ENCODE results near the gene EDARADD.

EDARADD gene

DNA sequence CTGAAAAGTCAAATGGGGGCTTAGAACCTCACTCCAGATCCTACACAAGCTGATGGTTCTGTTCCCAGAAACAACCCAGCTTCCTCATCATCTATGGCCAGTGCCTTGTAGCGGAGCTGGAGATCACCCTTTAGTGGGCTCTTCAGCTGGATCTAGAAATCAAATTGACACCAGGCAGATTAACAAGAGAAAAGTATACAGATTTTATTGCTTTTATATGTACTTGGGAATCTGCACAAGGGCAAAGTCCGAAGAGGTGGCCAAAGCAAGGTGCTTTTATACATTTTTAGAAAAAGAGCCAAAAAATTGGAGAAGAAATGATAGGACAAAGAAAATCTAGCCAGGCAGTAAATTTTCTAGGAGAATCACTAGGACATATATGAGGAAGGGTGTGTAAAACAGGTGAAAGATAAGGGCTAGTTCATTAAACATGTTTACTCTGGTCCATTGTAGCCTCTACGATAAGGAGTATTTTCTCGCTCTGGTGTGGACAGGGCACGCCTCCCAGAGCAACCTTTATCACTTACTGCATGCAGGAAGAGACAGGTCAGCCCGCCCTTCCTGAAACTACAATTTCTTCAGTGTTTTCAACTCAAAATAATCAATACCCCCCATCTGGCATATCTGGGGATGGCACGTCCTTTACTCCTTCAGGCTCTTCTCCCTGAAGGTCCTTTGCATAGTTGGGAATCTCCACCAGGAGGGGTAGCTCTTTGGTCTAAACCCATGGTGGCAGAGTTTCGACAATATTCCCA lies 115.7 kb downstream of the EDARADD start:
- DNase-seq (ENCODE audit: insufficient read length, low spot score) = no peak
- no peak for FAIRE-seq

DNA sequence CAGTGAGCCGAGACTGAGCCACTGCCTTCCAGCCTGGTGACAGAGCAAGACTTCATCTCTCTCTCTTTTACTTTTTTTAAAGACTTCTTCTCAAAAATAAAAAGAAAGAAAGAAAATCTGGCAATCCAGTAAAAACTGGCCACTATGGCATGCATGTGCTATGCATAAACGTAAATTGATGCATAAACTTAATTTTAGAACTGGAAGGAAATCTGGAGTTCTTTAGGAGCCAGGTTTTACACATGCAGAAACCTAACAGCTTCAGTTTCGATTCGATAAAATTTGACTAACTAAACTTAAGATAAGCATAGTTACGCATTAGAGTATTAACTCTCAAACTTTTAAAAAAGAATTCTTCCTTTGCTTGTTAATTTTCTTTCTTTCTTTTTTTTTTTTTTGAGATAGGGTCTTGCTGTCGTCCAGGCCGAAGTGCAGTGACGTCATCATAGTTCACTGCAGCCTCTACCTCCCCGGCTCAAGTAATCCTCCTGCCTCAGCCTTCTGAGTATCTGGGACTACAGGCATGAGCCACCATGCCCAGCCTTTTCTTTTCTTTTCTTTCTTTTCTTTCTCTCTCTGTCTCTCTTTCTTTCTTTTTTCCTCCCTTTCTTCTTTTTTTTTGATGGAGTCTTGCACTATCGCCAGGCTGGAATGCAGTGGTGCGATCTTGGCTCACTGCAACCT lies 117.8 kb downstream of the EDARADD start:
- no peak for DNase-seq (ENCODE audit: insufficient read length, low spot score)
- FAIRE-seq = no peak

DNA sequence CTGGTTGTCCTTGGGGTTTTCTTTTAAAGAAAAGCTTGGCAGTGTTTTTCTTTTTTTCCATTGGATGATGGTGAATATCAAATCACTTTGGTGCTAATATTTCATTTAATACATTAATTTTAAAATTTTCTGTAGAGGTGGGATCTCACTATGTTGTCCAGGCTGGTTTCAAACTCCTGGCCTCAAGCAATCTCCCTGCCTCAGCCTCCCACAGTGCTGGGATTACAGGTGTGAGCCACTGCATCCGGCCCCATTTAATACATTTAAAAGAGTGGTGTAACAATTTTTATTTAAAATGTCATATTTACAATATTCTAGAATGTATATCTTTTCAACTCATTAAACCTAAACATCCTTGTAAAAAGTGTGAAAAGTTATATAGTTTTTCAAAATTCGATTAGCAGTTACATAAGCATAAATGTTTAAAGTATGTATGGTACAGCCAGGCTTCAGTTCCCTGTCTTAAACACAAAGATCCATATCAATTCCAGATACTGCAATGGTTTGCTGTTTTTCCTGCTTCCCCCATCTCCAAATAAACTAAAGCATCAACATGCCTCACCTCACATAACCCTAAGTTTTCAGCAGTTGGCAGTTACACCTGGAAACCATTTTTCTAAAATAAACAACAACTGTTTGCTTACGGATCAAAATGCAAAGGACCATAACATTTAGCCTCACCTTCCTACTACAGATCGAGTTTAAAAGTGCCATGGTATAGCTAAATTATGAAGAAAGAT lies 120.8 kb downstream of the EDARADD start:
- DNase-seq (ENCODE audit: insufficient read length, low spot score) (no peak), FAIRE-seq (no peak)

DNA sequence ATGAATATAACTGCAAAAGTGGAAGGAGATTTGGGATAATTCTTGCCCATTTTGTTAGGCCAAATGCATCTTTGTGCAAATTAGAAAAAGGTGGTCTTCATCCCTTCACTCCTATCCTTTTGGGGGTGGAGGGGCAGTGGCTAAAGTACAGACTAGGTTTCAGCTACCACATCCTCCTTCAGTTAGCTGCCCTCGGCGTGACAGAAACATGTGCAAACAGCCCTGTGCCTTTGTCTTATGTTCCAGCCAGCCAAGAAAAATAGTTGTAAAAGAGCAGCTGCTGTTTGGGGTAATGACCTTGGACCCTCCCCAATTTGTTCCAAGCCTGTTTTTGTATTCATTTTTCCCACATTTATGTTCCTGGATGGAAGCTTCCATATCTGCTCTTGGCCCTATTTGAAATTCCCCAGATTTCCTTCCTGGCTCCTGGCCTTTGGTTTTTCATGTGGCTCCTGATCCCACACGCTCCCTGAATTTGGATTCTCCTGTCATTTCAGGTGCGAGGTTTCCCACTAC lies 121.4 kb downstream of the EDARADD start:
- DNase-seq (ENCODE audit: insufficient read length, low spot score) (no peak), FAIRE-seq (no peak)

DNA sequence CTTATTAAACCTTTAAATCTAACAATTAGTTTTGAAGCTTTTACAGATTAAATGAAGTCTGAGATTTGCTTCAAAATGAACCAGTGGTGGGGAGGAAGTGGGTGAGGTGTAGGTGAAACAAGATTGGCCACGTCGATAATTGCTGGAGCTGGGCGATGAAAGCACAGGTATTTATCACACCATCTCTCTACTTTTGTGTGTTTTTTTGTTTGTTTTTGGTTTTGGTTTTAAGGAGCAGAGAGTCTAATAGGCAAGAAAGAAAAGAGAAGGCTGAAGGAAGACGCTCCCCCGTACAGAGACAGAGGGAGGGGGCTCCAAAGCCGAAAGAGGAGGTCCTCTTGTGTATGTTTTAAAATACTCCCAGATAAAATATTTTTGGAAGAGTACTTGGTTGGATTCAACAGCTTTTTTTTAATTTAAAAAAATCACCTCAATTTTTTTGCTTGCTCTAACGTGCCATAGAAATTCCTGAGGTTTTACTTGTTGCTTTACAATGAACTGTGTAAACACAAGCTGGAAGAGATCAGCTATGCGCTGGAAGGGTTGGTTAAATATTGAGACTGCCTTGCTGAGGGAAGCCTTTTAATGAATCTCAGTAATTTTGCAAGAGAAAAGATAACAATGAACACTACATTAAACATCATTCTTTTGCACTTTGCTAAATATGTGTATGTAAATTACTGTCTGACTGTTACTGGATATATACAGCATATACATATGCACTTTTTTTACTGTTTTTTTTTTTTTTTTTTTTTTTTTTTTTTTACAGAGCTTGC lies 123.0 kb downstream of the EDARADD start:
- no peak for DNase-seq (ENCODE audit: insufficient read length, low spot score)
- FAIRE-seq = no peak

DNA sequence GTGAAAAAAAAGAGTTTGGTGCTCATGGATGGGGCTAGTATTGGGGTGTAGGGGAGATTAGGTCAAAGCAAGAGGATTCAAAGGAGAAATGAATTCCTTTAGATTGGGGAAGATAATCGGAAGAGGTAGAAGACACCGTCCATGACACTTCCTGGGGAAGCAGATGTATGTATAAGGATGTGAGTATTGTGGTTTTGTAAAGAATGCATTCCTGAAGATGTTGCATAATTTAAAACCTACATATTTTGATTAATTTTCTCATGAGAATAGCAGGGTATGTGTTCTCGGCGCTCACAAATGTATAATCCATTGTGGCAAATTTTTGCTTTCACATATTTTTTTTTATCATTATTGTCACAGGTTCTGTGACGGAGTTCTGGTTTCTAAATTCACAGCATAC lies 124.2 kb downstream of the EDARADD start:
- no peak for FAIRE-seq

DNA sequence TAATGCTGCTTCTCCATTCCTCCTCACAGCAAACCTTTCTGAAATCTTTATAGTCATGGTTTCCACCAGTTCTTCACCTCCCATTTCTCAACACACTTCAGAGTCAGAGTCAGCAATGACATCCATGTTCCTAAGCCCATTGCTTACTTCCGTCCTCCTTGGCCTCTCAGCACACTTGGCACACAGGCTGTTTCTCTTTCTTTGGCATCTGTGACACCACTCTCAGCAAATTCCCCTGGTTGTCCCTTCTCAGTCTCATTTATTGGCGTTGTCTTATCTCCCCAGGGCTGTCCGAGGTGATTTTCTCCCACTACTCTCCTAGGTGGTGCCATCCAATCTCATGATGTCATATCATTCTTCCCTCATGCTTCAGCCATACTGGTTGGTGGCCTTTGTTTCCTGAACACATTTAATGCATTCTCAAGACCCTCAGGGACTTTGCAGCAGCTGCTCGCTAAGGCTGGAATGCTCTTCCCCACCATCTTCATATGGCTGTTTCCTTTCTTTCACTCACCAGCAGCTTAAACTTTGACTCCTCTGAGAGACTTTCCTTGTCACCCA lies 126.4 kb downstream of the EDARADD start:
- no peak for DNase-seq (ENCODE audit: insufficient read length, low spot score)
- no peak for FAIRE-seq

More for the DNA sequence above, 124.2 kb downstream of the EDARADD start:
- no peak for DNase-seq (ENCODE audit: insufficient read length, low spot score)

DNA sequence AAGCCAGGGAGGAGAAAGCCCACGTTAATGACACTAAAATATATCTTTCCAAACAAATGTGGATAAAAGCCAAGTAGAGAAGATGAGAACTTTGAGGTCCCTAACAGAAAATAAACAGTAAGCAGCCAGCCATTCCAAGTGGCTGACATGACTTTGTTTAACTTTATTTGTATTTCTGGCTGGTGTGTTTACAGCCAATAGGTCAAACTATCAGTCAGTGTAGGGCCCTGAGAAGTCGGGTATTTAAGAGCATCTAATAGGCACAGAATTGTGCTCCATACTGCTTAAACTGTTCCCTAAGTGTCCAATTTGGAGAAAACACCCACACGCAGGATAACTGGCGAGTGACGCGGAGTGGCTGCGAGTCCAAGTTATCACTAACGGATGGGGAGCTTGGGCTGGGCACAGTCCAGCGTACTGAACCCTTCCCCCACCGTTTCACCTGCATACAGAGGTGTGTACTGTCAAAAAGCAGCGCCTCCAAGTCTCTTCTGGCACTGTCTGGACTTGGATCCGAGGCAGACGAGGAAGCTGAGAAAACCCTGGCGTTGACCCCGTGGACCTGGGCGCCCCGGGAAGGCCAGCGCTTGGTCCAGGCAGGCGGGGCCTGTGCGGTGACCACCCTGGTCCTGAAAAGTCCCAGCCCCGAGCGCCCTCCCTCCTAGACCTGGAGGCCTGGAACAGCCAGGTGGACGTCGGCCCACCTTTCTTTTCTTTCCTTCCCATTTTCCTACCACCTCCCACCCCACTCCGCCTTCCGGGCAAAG lies 129.0 kb downstream of the EDARADD start:
- DNase-seq (ENCODE audit: insufficient read length, low spot score) = no peak
- no peak for FAIRE-seq

DNA sequence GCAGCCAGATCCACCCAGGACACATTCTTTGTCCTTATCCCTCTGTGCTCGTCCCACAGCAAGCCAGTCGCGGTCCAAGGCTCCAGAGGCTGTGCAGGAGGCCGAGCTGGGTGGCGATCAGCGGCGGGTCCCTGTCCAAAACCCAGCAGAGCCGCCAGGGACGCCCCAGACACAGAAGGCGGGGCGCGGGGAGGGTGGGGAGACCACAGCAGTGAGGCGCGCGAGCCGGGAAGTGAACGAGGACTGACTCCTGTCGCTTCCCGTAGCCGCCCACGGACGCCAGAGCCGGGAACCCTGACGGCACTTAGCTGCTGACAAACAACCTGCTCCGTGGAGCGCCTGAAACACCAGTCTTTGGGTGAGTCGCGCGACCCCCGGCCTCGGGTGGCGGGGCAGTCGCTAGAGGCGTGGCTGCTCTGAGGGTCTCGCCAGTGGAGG lies 129.6 kb downstream of the EDARADD start, which contains the start of gene LGALS8:
LGALS8 (plus strand) TSS at position 279 of the 438 bp plus-strand sequence. CDS start 2,089 bp downstream, outside the sequence.
- FAIRE-seq (peak; percentile 82), DNase-seq (ENCODE audit: insufficient read length, low spot score) (peak; percentile 68)

DNA sequence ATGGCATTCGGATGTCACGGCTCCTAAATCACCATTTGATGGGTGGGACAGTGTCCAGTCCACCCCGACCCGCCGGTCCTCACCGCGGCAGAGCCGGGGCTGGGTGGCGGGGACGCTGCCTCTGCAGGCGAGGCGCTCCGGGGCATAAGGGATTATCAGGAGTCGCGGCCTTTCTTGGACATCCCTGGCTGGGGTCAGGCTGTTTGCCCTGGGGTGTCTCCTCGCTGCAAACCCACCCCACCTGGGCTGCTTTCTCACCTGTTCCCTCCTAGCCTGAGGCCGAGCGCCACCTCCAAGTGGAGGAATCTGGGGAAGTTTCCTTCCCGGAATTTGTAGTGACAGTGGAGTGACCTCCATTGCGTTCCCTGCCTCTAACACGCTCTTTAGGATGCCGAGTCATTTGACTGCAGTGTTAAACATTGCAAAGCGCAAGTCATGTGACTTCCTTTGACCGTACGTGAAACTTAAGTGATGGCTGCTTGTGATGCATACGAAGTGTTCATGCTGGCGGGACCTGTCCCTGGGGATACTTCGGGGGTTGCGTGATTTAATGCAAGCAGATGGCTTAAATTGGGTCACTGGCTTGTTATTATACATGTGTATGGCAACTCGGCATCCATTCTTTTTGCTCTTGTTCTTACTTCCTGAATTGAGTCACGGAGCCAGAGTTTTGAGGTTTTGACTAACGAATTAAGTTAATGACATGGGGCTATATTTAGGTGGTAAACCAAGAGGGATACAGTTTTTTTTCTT lies 130.2 kb downstream of the EDARADD start:
- DNase-seq (ENCODE audit: insufficient read length, low spot score) = peak; percentile 59
- peak; percentile 94 for FAIRE-seq

DNA sequence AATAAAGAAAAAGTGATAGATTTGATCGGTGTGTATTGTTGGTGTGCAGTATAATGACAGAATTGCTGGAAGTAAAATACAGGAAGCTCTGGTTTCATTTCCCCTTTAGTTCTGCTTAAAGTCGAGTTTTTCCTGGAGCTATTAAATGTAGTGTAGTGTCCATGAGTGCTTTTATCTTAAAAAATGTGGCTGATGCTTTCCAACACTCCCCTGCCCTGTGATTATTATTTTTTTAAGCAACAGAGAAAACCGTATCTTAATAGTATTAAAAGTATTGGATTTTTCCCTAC lies 130.8 kb downstream of the EDARADD start:
- DNase-seq (ENCODE audit: insufficient read length, low spot score) (no peak), FAIRE-seq (no peak)

DNA sequence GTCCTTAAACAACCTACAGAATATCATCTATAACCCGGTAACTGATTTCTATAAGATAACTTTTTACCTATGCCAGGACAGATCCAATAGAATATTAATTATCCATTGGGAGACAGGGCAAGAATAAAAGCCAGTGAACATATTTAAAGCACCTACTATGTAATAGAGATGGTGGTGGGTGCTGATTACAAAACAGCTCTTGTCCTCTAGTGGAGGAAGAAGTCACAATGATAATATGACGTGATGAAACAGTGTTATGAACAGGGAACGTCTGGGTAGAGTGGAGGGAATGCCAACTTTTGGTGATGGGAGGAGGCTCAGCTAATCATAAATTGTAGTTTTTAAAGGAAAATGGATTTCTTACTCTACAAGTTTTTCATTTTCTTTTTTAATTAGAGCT lies 132.0 kb downstream of the EDARADD start:
- no peak for FAIRE-seq
- DNase-seq (ENCODE audit: insufficient read length, low spot score) = no peak

DNA sequence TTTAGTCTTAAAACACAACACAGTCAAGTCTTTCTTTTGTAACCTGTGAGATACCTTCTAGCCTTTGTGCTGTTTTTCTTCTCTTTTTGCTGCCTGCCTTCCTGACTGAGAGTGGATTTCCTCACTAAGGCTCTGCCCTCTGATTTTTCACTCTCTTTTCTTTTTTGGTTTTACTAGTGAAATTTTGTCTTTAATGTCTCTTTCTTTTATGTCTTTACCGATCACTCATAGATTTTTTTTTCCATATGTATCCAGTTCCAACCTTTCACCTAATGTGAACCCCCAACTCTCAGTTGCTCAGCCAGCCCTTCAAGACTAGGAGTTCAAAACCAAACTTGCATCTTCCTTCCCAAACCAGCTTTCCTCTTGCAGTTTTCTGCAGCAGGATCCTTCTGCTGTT lies 136.2 kb downstream of the EDARADD start:
- DNase-seq (ENCODE audit: insufficient read length, low spot score) (no peak), FAIRE-seq (peak; percentile 4)

DNA sequence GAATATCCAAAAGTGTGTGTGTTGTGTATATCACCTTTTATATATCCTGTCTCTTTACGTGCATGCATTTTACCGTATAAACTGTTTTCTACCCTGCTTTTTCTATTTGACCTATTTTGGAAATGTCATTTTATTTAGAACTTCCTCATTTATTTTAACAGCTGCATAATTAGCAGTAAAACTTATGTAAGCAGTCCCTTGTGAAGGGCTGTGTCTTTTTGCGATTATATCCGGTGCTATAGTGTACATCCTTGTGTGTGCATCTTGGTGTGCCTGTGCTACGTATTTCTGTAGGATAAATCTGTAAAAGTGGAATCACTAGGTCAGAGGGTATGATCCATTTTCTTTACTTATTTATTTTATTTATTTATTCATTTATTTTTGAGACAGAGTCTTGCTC lies 136.9 kb downstream of the EDARADD start:
- DNase-seq (ENCODE audit: insufficient read length, low spot score) (no peak), FAIRE-seq (no peak)

DNA sequence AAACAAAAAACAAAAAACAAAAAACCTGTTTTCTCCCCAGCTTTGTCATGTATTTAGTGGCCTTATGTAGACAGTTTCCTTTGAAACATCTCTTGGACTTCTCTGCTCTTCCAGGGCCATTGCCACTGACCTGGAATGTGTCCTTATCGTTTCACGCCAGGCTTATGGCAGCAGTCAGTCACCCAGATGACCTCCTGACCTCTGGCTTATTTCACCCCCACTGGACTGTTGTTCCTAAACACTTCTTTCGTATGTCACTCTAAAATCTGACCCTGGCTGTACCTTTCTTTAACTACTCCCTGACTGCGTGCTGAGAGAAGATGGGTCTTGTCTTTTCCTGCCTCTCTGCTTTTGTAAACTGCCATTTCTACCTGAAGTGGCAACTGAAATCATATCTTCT lies 138.8 kb downstream of the EDARADD start:
- FAIRE-seq (no peak), DNase-seq (ENCODE audit: insufficient read length, low spot score) (no peak)

DNA sequence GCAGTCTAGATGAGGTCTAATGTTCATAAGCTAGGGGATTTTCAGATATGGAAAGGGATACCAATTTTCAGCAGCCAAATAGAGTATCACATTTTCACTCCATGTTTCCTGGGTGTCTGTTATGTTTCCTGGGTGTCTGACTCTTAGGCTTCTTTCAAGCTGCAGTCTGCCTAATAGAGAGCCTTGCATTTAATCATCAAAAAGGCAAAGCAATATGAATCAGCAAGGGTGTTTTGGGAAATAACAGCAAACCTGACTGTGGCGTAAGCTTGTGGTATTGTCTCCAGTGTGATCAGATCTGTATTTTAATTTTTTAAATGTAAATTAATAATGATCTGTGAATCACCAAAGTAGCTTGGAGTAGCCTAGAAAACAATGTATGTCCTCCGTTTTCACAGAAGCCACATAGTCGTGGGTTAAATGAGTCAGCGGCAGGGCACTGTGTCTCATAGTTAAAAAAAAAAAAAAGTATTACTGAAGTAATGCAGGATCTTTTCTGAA lies 140.1 kb downstream of the EDARADD start:
- FAIRE-seq = no peak

More for the DNA sequence above, 140.1 kb downstream of the EDARADD start:
- no peak for DNase-seq (ENCODE audit: insufficient read length, low spot score)

All from GM19239 (cell line).